NCI-H1436 treated with DMSO at 0.1 percent for 48 hours (cell line): ENCODE measurements around the gene HEXB.
"Not testable (repeated sequence)": the region's sequence is repeated elsewhere in the genome, so short reads cannot be mapped to it uniquely, and the experiment has no call there.

Source experiments
- DNase-seq: peaks from one replicate; lab custom pipeline; 2025; lab: John Stamatoyannopoulos, UW

The HEXB gene

GRCh38 chr5:74659172-74659571, 25.9 kb upstream of the HEXB start:
- no peak for DNase-seq

GRCh38 chr5:74660140-74660539, 24.9 kb upstream of the HEXB start:
- DNase-seq, result no peak

GRCh38 chr5:74660873-74661272, 24.2 kb upstream of the HEXB start:
- DNase-seq, result no peak

- DNase-seq, result no peak
Measured at GRCh38 chr5:74664551-74664950, 20.5 kb upstream of the HEXB start.

- no peak for DNase-seq
Measured at GRCh38 chr5:74665273-74665672, 19.8 kb upstream of the HEXB start.

GRCh38 chr5:74665816-74666215, 19.2 kb upstream of the HEXB start:
- DNase-seq, result no peak

- DNase-seq, result no peak
Measured at GRCh38 chr5:74667396-74667795, 17.6 kb upstream of the HEXB start.

- DNase-seq, result no peak
Measured at GRCh38 chr5:74669821-74670220, 15.2 kb upstream of the HEXB start.

GRCh38 chr5:74670396-74671038, 14.5 kb upstream of the HEXB start:
- no peak for DNase-seq

GRCh38 chr5:74672215-74672877, 12.7 kb upstream of the HEXB start:
- DNase-seq, result no peak

- no peak for DNase-seq
Measured at GRCh38 chr5:74673011-74673790, 11.8 kb upstream of the HEXB start.

GRCh38 chr5:74676466-74676865, 8.6 kb upstream of the HEXB start:
- not testable (repeated sequence) for DNase-seq

GRCh38 chr5:74678123-74678522, 6.9 kb upstream of the HEXB start:
- DNase-seq, result not testable (repeated sequence)

- DNase-seq, result not testable (repeated sequence)
Measured at GRCh38 chr5:74679300-74679699, 5.7 kb upstream of the HEXB start.

- no peak for DNase-seq
Measured at GRCh38 chr5:74679966-74680365, 5.1 kb upstream of the HEXB start.

- DNase-seq, result no peak
Measured at GRCh38 chr5:74685979-74686631, 1.1 kb downstream of the HEXB start.

GRCh38 chr5:74686962-74687751, 2.1 kb downstream of the HEXB start:
- no peak for DNase-seq

- no peak for DNase-seq
Measured at GRCh38 chr5:74693191-74693590, 8.2 kb downstream of the HEXB start.

- peak; percentile 10 for DNase-seq
Measured at GRCh38 chr5:74717596-74717995, 32.6 kb downstream of the HEXB start.

GRCh38 chr5:74722271-74722670, 37.2 kb downstream of the HEXB start:
- DNase-seq, result no peak

- no peak for DNase-seq
Measured at GRCh38 chr5:74725331-74725730, 40.3 kb downstream of the HEXB start.

GRCh38 chr5:74736759-74737158, 51.7 kb downstream of the HEXB start:
- no peak for DNase-seq
